Measurements from ENCODE around the gene TLR8. TPM values are rescaled to one million over a fixed set of nuclear protein-coding genes. Genes with fewer than 3 reads are reported as not detected.

The TLR8 gene
- total RNA-seq, 2 donors from 2014 or later: 0.26 TPM; not detected in 1

- H3K4me1 ChIP-seq: no peaks in the 10 kb centered on the region
- WGBS, 2 donors: 40 to 42% methylated on average over 12 of the region's 12 CpGs
- intact Hi-C loops (cut with DNase I): no loop called here
- H3K27ac ChIP-seq: no peak overlapping the region
- TF ChIP-seq, protein P1, sequence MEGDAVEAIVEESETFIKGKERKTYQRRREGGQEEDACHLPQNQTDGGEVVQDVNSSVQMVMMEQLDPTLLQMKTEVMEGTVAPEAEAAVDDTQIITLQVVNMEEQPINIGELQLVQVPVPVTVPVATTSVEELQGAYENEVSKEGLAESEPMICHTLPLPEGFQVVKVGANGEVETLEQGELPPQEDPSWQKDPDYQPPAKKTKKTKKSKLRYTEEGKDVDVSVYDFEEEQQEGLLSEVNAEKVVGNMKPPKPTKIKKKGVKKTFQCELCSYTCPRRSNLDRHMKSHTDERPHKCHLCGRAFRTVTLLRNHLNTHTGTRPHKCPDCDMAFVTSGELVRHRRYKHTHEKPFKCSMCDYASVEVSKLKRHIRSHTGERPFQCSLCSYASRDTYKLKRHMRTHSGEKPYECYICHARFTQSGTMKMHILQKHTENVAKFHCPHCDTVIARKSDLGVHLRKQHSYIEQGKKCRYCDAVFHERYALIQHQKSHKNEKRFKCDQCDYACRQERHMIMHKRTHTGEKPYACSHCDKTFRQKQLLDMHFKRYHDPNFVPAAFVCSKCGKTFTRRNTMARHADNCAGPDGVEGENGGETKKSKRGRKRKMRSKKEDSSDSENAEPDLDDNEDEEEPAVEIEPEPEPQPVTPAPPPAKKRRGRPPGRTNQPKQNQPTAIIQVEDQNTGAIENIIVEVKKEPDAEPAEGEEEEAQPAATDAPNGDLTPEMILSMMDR (IDR thresholded peaks at IDR 0.05): peak in 6 of 7 experiments; percentile 37 to 48 (median 46)
- TF ChIP-seq POLR2A (IDR thresholded peaks at IDR 0.05): no peak
- peak in 2 of 4 donors; percentile 37 to 58 for DNase-seq
- H3K9me3 ChIP-seq: no peaks in the 10 kb centered on the region
- H3K27me3 ChIP-seq: no peaks in the 10 kb centered on the region
- ATAC-seq: no peak
- no peaks in the 10 kb centered on the region for H3K36me3 ChIP-seq (replicated peaks in 1 of 2; ENCODE audit: insufficient read depth in 1 of 2, low read depth in 2 of 2)
- no peak overlapping the region for H3K4me3 ChIP-seq
Measured at GRCh38 chrX:12894074-12895030, 12.1 kb upstream of the TLR8 start.

GRCh38 chrX:12895866-12896265, 10.6 kb upstream of the TLR8 start:
- Histone ChIP-seq H3K27me3 (no peaks in the 10 kb centered on the region), H3K27ac (no peak overlapping the region), H3K4me1 (no peaks in the 10 kb centered on the region), H3K36me3 (replicated peaks in 1 of 2; ENCODE audit: insufficient read depth in 1 of 2, low read depth in 2 of 2) (no peaks in the 10 kb centered on the region), H3K4me3 (no peak overlapping the region), H3K9me3 (no peaks in the 10 kb centered on the region)
- intact Hi-C loops (cut with DNase I): no loop called here
- DNase-seq: no peak
- TF ChIP-seq POLR2A (IDR thresholded peaks at IDR 0.05): no peak
- TF ChIP-seq, protein P1 (IDR thresholded peaks at IDR 0.05): no peak
- no peak for ATAC-seq
- WGBS, 2 donors: 48 to 50% methylated on average over 2 of the region's 2 CpGs

- no peaks in the 10 kb centered on the region for H3K9me3 ChIP-seq
- H3K4me3 ChIP-seq: no peak overlapping the region
- no peaks in the 10 kb centered on the region for H3K27me3 ChIP-seq
- no peaks in the 10 kb centered on the region for H3K36me3 ChIP-seq (replicated peaks in 1 of 2; ENCODE audit: insufficient read depth in 1 of 2, low read depth in 2 of 2)
- DNase-seq: no peak
- no peaks in the 10 kb centered on the region for H3K4me1 ChIP-seq
- ATAC-seq: no peak
- TF ChIP-seq, protein P1 (IDR thresholded peaks at IDR 0.05): no peak
- TF ChIP-seq POLR2A (IDR thresholded peaks at IDR 0.05): no peak
- 66 to 70% methylated on average over 4 of the region's 4 CpGs for WGBS, 2 donors
- intact Hi-C loops (cut with DNase I): no loop called here
- no peak overlapping the region for H3K27ac ChIP-seq
Measured at GRCh38 chrX:12896935-12897334, 9.5 kb upstream of the TLR8 start.

- intact Hi-C loops (cut with DNase I): no loop called here
- DNase-seq (no peak), ATAC-seq (no peak)
- Histone ChIP-seq H3K27ac (no peak overlapping the region), H3K4me3 (no peak overlapping the region), H3K36me3 (replicated peaks in 1 of 2; ENCODE audit: insufficient read depth in 1 of 2, low read depth in 2 of 2) (no peaks in the 10 kb centered on the region), H3K27me3 (no peaks in the 10 kb centered on the region), H3K4me1 (no peaks in the 10 kb centered on the region), H3K9me3 (no peaks in the 10 kb centered on the region)
- TF ChIP-seq, protein P1 (IDR thresholded peaks at IDR 0.05): no peak
- TF ChIP-seq POLR2A (IDR thresholded peaks at IDR 0.05): no peak
- 77 to 82% methylated on average over 5 of the region's 5 CpGs for WGBS, 2 donors
Measured at GRCh38 chrX:12898073-12898472, 8.3 kb upstream of the TLR8 start.

Data from body of pancreas (tissue), 4 donors.